GM12891 (cell line): ENCODE measurements around the gene TRIM25.

Experiments used
- PAX5 ChIP-seq: IDR thresholded peaks from 2 replicates; pipeline ENCODE4 v1.6.1; 2011; ENCODE audit warnings: low read length, moderate library complexity, mild to moderate bottlenecking; ENCODE audit not compliant: insufficient read depth, severe bottlenecking
- POLR2A ChIP-seq: IDR thresholded peaks from 2 replicates; pipeline ENCODE4 v1.6.1; 2011; ENCODE audit warnings: low read depth, low read length, control low read depth
- POLR2AphosphoS5 ChIP-seq: IDR thresholded peaks from 2 replicates; pipeline ENCODE4 v1.6.1; 2011; ENCODE audit warnings: low read depth, low read length, control low read depth
- POU2F2 ChIP-seq: IDR thresholded peaks from 2 replicates; pipeline ENCODE4 v1.6.1; 2011; ENCODE audit warnings: low read depth, mild to moderate bottlenecking, control low read depth, low read length, moderate library complexity
- SPI1 ChIP-seq: IDR thresholded peaks from 2 replicates; pipeline ENCODE4 v1.6.1; 2011; ENCODE audit warnings: low read depth, low read length, control low read depth
- TAF1 ChIP-seq: IDR thresholded peaks from 2 replicates; pipeline ENCODE4 v1.6.1; 2011; ENCODE audit warnings: low read depth, low read length, control low read depth

- TF ChIP-seq POLR2A, result no peak
- TF ChIP-seq TAF1, result no peak
- no peak for TF ChIP-seq POLR2AphosphoS5
- TF ChIP-seq SPI1, result no peak
- no peak for TF ChIP-seq POU2F2
- no peak for TF ChIP-seq PAX5
These were observed 34.6 kb downstream of the TRIM25 start for GRCh38 chr17:56879280-56879679.
